Measurements from ENCODE around the gene POLR2H.

POLR2H gene

DNA sequence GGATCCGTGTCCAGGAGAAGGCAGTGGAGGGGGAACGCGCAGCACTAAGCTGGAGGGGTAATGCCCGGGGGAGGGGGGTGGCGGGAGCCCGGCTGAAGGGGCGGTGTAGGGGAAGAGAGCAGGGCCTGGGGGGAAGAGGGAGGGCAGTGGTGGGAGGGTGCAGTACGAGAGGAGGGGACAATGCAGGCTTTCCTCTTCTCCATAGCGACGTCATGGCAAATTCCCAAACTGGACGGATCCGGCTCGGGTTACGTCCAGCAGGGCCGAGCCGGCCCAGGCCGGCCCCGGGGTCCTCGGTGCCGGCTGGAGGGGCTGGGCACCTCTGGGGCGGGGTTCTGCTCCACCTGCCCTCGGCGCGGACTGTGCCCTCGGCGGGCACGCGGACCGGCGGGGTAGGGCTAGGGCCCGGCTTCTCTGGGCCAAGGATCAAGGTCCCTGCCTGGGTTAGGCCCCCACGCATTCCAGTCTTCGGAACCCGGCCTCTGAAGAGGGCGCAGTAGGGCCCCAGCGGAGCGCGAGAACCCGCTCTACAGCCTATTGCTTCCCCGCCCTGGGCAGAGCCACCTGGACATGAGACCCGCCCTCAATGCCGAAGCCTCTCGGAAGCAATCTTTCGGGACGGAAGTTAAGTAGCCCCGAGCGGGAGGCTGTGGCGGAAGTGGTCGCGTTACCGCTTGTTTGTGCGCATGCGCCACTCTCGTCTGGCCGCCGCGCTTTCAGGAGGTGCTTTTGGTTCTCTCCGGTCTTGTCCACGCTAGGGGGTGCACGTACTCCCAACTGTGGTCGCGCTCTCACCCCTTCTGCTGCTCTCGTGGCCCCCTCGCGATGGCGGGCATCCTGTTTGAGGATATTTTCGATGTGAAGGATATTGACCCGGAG, 1.4 kb downstream of the POLR2H start:
- Histone ChIP-seq H3K4me2 (ENCODE audit: low read length) (peak overlapping the region; percentile 81), H3K4me1 (ENCODE audit: control insufficient read depth, insufficient read depth, low read length) (peaks cover 34% of the 10 kb centered on the region), H3K4me3 (ENCODE audit: low read length) (peak overlapping the region; percentile 73), H3K27me3 (ENCODE audit: control insufficient read depth, insufficient read depth, low read length) (no peaks in the 10 kb centered on the region), H3K9me3 (replicated peaks; ENCODE audit: low read length) (no peaks in the 10 kb centered on the region), H3K9ac (ENCODE audit: low read depth, low read length) (peak overlapping the region; percentile 98), H3K36me3 (ENCODE audit: insufficient read depth, low read length) (peaks cover 8% of the 10 kb centered on the region)

DNA sequence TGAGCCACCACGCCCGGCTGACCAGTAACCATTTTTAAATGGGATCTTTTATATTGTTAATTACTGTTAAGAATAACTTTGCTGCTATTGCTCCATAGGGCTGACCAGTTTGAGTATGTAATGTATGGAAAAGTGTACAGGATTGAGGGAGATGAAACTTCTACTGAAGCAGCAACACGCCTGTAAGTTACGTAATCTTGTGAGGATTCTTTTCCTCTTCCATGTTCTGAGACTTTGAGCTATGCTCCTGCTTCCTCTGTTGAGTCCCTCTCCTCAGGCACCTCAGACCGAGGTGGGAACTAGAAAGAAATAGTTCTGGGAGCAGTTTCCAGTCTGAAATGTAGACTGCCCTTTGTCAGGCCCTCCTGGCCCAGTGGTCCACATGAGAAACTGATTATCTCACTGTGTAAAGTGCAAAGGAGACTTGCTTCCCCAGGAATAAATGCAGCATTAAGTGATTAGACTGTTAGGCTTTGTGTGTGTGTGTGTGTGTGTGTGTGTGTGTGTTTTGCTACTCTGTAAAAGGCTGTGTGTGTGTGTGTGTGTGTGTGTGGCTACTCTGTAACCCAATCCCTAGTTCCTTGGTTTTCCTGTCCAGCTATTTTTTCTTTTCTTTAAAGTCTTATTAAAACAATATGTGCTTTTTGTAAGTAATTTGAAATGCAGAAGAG, 5.2 kb downstream of the POLR2H start:
- peaks cover 17% of the 10 kb centered on the region for H3K36me3 ChIP-seq (ENCODE audit: insufficient read depth, low read length)
- H3K4me3 ChIP-seq (ENCODE audit: low read length): no peak overlapping the region
- H3K27me3 ChIP-seq (ENCODE audit: control insufficient read depth, insufficient read depth, low read length): no peaks in the 10 kb centered on the region
- H3K4me1 ChIP-seq (ENCODE audit: control insufficient read depth, insufficient read depth, low read length): peaks cover 45% of the 10 kb centered on the region
- no peak overlapping the region for H3K4me2 ChIP-seq (ENCODE audit: low read length)
- H3K9ac ChIP-seq (ENCODE audit: low read depth, low read length): no peak overlapping the region
- no peaks in the 10 kb centered on the region for H3K9me3 ChIP-seq (replicated peaks; ENCODE audit: low read length)

GRCh38 chr3:184368116-184368515, 6.6 kb downstream of the POLR2H start:
- Histone ChIP-seq H3K4me2 (ENCODE audit: low read length) (no peak overlapping the region), H3K27me3 (ENCODE audit: control insufficient read depth, insufficient read depth, low read length) (no peaks in the 10 kb centered on the region), H3K4me3 (ENCODE audit: low read length) (no peak overlapping the region), H3K9me3 (replicated peaks; ENCODE audit: low read length) (no peaks in the 10 kb centered on the region), H3K36me3 (ENCODE audit: insufficient read depth, low read length) (peaks cover 17% of the 10 kb centered on the region), H3K9ac (ENCODE audit: low read depth, low read length) (no peak overlapping the region), H3K4me1 (ENCODE audit: control insufficient read depth, insufficient read depth, low read length) (peaks cover 50% of the 10 kb centered on the region)

- no peak overlapping the region for H3K9ac ChIP-seq (ENCODE audit: low read depth, low read length)
- H3K36me3 ChIP-seq (ENCODE audit: insufficient read depth, low read length): peaks cover 17% of the 10 kb centered on the region
- peak overlapping the region; percentile 9 for H3K4me2 ChIP-seq (ENCODE audit: low read length)
- no peaks in the 10 kb centered on the region for H3K9me3 ChIP-seq (replicated peaks; ENCODE audit: low read length)
- H3K4me1 ChIP-seq (ENCODE audit: control insufficient read depth, insufficient read depth, low read length): peaks cover 56% of the 10 kb centered on the region
- no peaks in the 10 kb centered on the region for H3K27me3 ChIP-seq (ENCODE audit: control insufficient read depth, insufficient read depth, low read length)
- no peak overlapping the region for H3K4me3 ChIP-seq (ENCODE audit: low read length)
Observed at GRCh38 chr3:184368586-184369183, 7.2 kb downstream of the POLR2H start.

- Histone ChIP-seq H3K4me3 (ENCODE audit: low read length) (no peak overlapping the region), H3K36me3 (ENCODE audit: insufficient read depth, low read length) (peaks cover 16% of the 10 kb centered on the region), H3K9ac (ENCODE audit: low read depth, low read length) (no peak overlapping the region), H3K4me2 (ENCODE audit: low read length) (no peak overlapping the region), H3K9me3 (replicated peaks; ENCODE audit: low read length) (no peaks in the 10 kb centered on the region), H3K4me1 (ENCODE audit: control insufficient read depth, insufficient read depth, low read length) (peaks cover 45% of the 10 kb centered on the region), H3K27me3 (ENCODE audit: control insufficient read depth, insufficient read depth, low read length) (peaks cover 9% of the 10 kb centered on the region)
Observed at GRCh38 chr3:184371570-184372018, 10.1 kb downstream of the POLR2H start.

DNA sequence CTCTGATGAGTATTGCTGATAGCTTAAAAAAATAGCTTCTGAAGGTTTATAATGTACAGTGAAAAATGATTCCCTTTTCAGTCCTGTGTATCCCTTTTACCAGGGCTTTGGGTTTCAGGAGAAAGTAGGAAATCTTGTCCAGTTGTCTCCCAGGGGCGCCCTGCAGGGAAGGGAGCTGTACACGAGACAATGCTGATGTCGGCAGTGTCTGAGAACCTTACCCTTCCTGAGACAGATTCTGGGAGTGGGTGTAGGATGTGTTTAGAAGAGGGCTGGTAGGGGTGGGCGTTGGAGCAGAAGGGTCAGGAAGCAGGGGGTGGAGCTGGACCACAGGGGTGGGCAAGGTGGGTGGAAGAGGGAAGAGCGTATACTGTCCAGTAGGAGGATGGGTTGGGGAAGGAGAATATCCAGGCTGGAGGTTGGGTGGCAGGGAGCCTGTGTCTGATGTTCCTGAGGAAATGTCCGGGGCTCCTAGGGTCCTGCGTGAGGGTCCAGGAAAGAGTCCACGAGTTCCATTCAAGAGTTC, 10.8 kb downstream of the POLR2H start:
- Histone ChIP-seq H3K4me3 (ENCODE audit: low read length) (no peak overlapping the region), H3K4me1 (ENCODE audit: control insufficient read depth, insufficient read depth, low read length) (peaks cover 39% of the 10 kb centered on the region), H3K36me3 (ENCODE audit: insufficient read depth, low read length) (peaks cover 12% of the 10 kb centered on the region), H3K27me3 (ENCODE audit: control insufficient read depth, insufficient read depth, low read length) (peaks cover 12% of the 10 kb centered on the region), H3K4me2 (ENCODE audit: low read length) (no peak overlapping the region), H3K9me3 (replicated peaks; ENCODE audit: low read length) (no peaks in the 10 kb centered on the region), H3K9ac (ENCODE audit: low read depth, low read length) (no peak overlapping the region)

- H3K36me3 ChIP-seq (ENCODE audit: insufficient read depth, low read length): peaks cover 9% of the 10 kb centered on the region
- no peak overlapping the region for H3K4me3 ChIP-seq (ENCODE audit: low read length)
- H3K9me3 ChIP-seq (replicated peaks; ENCODE audit: low read length): no peaks in the 10 kb centered on the region
- H3K4me2 ChIP-seq (ENCODE audit: low read length): peak overlapping the region; percentile 26
- peaks cover 36% of the 10 kb centered on the region for H3K4me1 ChIP-seq (ENCODE audit: control insufficient read depth, insufficient read depth, low read length)
- peaks cover 17% of the 10 kb centered on the region for H3K27me3 ChIP-seq (ENCODE audit: control insufficient read depth, insufficient read depth, low read length)
- no peak overlapping the region for H3K9ac ChIP-seq (ENCODE audit: low read depth, low read length)
Observed at GRCh38 chr3:184372911-184373310, 11.4 kb downstream of the POLR2H start.

- H3K27me3 ChIP-seq (ENCODE audit: control insufficient read depth, insufficient read depth, low read length): peaks cover 21% of the 10 kb centered on the region
- H3K4me2 ChIP-seq (ENCODE audit: low read length): peak overlapping the region; percentile 26
- H3K9me3 ChIP-seq (replicated peaks; ENCODE audit: low read length): no peaks in the 10 kb centered on the region
- peaks cover 31% of the 10 kb centered on the region for H3K4me1 ChIP-seq (ENCODE audit: control insufficient read depth, insufficient read depth, low read length)
- H3K4me3 ChIP-seq (ENCODE audit: low read length): no peak overlapping the region
- peaks cover 4% of the 10 kb centered on the region for H3K36me3 ChIP-seq (ENCODE audit: insufficient read depth, low read length)
- H3K9ac ChIP-seq (ENCODE audit: low read depth, low read length): no peak overlapping the region
Observed at GRCh38 chr3:184373422-184373821, 11.9 kb downstream of the POLR2H start.

- no peaks in the 10 kb centered on the region for H3K9me3 ChIP-seq (replicated peaks; ENCODE audit: low read length)
- no peaks in the 10 kb centered on the region for H3K36me3 ChIP-seq (ENCODE audit: insufficient read depth, low read length)
- no peak overlapping the region for H3K4me3 ChIP-seq (ENCODE audit: low read length)
- H3K9ac ChIP-seq (ENCODE audit: low read depth, low read length): no peak overlapping the region
- H3K4me1 ChIP-seq (ENCODE audit: control insufficient read depth, insufficient read depth, low read length): peaks cover 32% of the 10 kb centered on the region
- H3K27me3 ChIP-seq (ENCODE audit: control insufficient read depth, insufficient read depth, low read length): peaks cover 38% of the 10 kb centered on the region
- no peak overlapping the region for H3K4me2 ChIP-seq (ENCODE audit: low read length)
Observed at GRCh38 chr3:184375747-184376461, 14.4 kb downstream of the POLR2H start.

DNA sequence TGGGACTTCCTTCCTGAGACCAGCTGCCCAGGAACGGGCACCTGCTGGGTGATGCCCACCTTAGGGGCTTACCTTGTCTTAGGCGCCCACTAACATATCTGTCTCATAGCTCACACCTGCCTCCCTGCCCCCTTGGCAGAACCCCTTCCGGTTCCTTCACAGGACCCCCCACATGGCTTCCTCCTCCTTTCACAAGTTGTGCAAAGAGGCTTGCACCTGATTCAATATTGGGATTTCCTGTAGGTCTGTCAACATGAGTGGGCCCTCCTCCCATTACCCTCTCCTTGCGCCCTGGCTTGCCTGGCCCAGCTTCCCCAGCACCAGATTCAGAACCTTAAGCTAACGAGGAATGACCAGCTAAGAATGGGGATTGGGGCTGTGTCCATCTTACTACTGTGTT, 15.9 kb downstream of the POLR2H start:
- H3K27me3 ChIP-seq (ENCODE audit: control insufficient read depth, insufficient read depth, low read length): peaks cover 52% of the 10 kb centered on the region
- H3K9ac ChIP-seq (ENCODE audit: low read depth, low read length): no peak overlapping the region
- peaks cover 31% of the 10 kb centered on the region for H3K4me1 ChIP-seq (ENCODE audit: control insufficient read depth, insufficient read depth, low read length)
- no peak overlapping the region for H3K4me2 ChIP-seq (ENCODE audit: low read length)
- H3K36me3 ChIP-seq (ENCODE audit: insufficient read depth, low read length): no peaks in the 10 kb centered on the region
- H3K4me3 ChIP-seq (ENCODE audit: low read length): no peak overlapping the region
- H3K9me3 ChIP-seq (replicated peaks; ENCODE audit: low read length): no peaks in the 10 kb centered on the region
